ENCODE data around the gene TASOR.

TASOR gene

DNA sequence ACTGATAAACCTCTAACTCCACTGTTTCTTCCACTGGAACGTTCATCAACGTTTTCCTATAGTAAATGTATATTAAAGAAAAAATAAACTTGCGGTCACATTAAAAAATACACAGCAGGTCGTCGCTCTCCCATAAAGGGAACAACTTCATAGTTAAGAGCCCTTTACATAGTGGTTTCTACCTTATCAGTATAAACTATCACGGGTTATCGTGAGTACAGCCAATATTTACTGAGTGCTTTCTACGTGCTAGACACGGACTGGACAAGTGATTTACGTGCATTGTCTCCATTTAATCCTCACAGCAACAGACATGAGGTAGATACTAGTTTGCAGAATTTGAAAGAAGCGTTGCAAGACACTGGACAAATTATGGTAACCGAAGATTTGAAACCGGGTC lies 964 bp upstream of the TASOR start:
- no peak for DNase-seq

GRCh38 chr3:56682462-56683121 lies 473 bp downstream of the TASOR start:
- DNase-seq, result peak; percentile 85

- DNase-seq, result no peak
Measured at GRCh38 chr3:56681984-56682461, 1.0 kb downstream of the TASOR start.

GRCh38 chr3:56680054-56680580 lies 2.9 kb downstream of the TASOR start:
- no peak for DNase-seq

DNA sequence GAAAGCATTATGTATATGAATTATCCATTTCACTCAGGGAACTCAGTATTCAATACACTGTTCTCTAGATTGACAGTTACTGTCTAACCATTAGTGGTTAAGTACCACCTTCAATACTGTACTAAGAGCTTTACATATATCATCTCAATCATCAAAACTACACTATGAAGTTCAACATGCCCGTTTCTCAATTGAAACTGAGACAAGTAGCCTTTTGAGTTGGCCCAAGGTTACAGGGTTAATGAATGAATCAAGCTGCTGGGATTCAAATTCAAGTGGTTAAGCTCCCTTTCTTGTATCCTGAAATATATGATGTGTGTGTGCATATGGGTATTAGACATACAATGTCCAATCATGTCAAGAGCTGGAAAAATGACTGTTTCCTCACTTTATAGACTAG lies 5.8 kb downstream of the TASOR start:
- DNase-seq, result no peak

GRCh38 chr3:56673781-56674457 lies 9.1 kb downstream of the TASOR start:
- no peak for DNase-seq

GRCh38 chr3:56667973-56668579 lies 15.0 kb downstream of the TASOR start:
- DNase-seq, result no peak

- no peak for DNase-seq
Measured at GRCh38 chr3:56664823-56665222, 18.2 kb downstream of the TASOR start.

DNA sequence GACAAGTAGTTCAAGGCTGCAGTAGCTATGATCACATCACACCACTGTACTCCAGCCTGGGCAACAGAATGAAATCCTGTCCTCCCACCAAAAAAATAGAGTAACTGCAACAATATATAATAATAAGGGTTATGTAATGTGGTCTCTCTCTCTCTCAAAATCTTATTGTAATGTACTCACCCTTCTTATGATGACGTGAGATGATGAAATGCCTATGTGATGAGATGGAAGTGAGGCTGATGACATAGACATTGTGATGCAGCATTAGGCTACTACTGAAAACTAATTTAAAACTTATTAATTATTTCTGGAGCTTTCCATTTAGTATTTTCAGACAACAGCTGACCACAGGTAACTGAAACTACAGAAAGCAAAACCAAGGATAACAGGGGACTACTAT lies 27.4 kb downstream of the TASOR start:
- no peak for DNase-seq

DNA sequence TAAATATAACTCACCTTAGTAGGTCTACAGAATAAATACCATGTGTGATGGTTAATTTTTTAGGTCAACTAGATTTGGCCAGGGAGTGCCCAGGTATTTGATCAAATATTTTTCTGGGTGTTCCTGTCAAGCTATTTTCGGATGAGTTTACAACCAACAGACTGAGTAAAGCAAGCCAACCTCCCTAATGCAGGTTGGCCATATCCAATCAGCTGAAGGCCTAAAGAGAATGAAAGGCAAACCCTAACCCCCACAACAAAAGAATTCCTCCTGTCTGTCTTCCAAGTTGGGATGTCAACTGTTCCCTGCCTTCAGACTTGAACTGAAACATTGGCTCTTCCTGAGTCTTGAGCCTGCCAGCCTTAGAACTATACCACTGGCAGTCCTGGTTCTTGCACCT lies 28.6 kb downstream of the TASOR start:
- no peak for DNase-seq

DNA sequence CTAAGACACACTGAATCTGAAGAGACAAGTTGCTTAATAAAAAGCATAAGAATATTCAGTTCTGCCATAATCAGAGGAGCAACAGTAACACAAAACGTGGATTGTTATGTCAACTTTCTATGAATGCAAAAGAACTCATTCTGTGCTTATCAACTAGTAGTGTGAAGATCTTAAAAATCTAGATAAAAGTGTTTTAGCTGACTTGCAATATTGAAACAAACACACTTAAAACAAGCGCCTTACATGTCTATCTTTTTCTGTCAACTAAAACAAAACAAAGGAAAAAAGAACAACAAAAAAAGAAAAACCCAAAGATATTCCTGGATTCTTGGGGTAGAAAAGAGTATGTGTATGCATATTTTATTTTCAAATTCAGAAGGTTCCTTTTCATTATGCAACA lies 37.7 kb downstream of the TASOR start:
- DNase-seq, result no peak

DNA sequence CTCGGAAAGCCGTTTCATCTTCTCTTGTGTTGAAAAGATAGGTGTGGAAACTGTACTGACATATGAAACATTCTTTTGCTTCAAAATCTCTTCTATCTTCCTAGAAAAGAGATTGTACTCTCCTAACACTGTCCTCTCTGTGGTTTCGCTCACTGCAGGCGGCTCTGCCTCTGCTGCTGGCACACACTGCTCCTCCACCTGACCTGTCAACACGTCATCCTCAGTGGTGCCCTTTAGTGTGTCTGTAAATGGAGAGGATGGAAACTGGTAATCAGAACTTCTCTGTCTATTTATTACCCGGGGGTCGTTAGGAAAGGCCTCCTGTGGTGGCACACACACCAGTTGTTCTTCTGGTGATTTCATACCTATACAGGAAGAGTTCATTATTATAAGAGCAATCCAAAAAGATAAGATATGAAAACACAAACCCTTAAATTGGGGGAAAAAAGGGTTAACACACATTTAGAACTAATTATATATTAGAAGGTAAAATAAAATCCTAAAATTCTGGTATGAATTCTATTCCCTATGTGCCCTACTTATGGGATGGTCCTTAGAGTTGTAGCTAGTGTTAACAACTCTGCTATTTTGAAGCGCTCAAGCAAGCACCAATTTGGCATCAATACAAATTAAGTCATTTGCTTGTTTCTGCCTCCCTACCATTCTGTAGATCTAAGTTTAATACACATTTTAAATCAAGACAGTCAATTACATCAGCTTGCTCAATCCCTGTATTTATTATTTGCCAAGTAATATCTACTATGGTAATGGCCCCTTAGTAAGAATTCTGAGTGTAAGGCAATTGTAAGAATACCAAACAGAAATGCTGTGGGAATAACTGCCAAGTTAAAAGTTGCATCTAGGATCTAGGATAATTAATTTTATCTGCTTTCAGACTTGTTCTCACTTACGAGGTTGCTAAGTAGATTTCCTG lies 49.2 kb downstream of the TASOR start:
- DNase-seq, result no peak
